Epidermal melanocyte (primary cell): ENCODE measurements around the gene ADSS2.
A peak's percentile ranks its signal among the peaks of the same experiment; 100 is the strongest.

Experiments used
- DNase-seq: peaks from one replicate; pipeline ENCODE4 v3.0.0; 2011; ENCODE audit warnings: low spot score; ENCODE audit not compliant: insufficient read length

ADSS2 gene

DNA sequence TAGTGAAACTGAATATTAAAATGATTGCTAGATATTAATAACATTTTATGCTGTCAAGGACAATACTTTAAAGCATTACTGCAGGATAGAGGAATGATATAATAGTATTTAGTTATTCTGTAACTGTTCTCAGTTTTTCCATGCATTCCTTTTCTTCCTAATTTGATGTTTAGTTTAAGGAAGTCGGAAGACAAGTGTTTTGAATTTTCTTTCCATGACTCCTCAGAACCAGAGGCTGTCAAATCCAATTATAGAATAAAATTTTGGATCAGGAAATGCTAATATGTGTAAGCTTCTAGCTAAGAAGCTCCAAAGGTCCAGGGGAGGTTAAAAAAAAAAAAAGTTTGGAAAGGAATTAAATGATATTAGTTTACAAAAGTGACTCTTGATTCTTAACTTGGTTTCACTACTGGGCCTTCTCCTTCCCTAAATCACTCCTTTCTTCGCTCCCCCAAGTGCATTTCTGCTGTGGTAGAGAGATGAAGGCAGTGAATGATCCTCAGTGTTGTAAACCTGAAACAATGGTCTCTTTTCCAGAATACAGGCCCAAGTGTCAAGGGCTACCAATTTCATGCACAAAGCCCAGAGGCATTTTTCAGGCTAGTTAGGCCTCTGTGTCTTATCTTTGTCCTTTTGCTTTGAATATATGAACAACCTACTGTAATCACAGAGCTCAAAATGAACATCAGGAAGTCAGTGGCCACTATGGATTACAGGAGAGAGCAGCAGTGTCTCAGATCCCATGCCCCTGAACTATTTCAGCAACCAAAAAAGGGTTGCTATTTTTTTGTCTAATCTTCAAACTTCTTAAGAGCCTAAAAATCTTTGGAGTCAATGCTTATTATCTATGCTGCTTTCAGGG is 6.2 kb downstream of the ADSS2 start:
- DNase-seq, result peak; percentile 50

DNA sequence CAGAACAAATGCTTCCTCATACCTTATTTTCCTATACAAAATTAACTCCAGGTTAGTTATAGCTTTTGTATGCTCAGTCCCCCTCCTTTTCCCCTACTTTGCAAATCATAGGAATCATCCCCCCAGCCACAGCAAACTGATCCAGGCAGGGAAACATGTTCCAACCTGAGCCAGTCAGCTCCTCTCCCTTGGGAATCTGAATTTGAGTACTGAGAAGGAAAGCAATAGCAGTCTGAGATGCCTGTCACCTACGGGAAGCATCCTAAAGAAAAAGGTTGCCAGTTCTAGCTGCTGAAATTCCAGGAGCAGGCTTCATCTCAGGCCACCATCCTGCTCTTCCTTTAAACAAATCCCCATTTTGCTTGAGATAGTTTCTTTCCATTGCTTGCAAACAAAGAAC is 6.9 kb downstream of the ADSS2 start:
- no peak for DNase-seq

DNA sequence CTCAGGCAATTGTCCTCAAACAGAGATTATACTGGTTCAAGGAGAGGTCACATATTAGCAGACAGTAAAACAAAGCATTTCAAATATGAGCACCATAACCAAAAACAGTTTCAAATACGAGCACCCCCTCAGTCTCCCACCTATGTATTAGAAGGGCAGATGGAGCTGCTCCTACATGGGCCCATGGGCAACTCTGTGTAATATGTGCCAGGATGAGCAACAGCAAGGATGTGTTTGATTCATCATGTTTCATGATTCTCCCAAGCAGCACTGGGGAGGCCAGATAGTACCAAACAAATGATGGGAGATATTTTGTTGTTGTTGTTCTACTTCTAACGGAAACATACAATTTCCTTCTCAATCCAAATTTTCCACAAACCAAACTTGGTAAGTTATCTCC is 8.9 kb downstream of the ADSS2 start:
- no peak for DNase-seq

DNA sequence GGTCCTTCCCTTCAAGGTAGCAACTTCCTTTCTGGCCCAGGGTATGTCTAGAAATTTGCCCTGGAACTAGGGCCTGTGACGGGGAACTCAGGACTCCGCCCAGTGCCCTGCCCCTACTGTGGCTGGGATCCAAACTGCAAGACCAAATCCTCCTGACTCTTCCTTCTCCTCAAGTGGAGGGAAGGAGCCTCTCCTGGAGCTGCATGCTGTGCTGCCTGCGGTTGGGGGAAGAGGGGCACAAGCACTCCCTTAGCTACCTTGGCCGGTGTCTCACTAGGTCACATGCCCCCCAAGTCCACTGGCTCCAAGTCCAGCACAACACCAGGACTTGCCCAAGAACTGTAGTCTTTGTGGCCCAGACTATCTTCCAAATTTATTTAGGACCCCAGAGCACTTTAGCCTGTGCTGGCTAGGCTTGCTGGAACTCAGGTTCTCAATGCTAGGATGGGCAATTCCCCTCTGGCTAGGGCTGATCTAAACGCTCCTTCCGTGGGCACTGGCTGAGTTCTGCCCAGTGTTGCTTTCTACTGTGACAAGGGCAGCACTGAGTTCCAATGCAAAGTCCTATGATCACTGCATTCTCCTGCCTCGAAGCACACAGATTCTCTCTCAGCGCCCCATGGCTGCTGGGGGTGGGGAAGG is 12.2 kb downstream of the ADSS2 start:
- no peak for DNase-seq

DNA sequence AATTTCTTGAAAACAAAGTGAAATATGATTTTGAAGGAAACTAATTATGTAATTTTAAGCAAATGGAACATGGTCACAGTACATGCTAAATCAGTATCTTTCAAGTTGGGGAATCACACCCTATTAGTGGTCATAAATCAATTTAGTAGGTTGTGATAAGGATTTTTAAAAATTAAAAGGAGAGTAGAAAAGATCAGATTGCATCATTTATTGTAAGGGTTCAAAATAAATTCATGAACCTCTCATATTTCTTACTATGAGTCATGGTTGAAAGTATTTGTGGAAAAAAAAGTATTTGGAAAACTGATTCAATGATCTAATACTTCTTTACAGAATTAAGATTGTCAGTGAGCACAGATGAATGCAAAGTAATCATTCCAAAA is 14.6 kb downstream of the ADSS2 start:
- no peak for DNase-seq

DNA sequence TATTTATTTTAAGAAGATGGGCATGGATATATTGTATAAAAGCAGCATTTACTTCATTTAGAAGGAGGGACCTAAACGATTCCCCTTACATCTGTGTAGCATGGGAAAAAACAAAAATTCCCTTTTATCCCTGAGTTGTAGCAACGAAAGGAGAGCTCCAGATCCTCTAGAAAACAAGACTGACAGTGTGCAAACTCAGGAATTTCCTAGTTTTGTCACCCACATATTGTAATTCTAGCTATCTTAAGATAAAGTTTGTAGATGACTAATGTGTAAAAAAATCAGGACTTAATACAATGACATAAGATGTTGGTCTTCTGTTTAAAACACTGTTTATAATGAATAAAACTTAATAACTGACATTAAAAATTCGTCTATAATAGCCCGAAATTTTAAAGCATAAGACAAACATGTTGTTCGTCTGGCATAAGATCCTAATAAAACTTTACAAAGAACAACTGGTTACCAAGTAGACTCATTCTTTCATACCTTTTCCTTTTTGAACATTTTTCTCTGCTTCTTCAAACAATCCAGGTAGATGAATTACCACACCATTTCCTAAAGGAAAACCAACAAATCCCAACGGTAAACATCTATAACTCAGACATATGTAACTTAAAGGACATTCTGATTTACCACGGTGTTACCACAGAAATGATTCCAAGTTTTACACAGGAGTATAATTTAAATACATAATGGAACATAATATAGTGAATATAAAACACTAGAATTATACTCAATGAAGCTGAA is 15.2 kb downstream of the ADSS2 start:
- no peak for DNase-seq

DNA sequence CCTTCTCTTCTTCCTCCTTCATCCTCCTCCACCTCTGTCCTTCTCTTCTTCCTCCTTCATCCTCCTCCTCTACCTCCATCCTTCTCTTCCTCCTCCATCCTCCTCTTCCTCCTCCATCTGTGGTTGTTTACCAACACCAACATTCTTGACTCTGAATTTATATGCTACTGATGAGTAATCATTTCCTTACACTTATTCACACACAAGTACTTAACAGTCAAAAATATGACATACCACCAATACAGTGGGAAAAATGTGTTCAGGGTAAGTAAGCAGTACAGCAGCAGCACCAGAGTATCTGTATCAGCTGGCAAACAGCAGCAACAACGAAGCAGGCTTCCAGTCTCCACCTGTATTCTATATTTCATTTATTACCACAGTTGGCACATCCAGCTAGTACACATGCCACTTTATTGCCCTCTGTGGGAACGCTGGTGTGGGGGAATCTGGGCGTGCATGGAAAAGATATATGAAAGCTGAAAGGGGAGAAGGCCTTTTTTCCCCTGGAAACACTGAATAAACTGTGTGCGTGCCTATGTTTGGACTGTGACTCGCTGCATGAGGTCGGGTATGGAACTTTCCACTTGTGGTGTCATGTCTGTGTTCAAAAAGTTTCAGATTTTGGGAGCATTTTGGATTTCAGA is 16.0 kb downstream of the ADSS2 start:
- no peak for DNase-seq

DNA sequence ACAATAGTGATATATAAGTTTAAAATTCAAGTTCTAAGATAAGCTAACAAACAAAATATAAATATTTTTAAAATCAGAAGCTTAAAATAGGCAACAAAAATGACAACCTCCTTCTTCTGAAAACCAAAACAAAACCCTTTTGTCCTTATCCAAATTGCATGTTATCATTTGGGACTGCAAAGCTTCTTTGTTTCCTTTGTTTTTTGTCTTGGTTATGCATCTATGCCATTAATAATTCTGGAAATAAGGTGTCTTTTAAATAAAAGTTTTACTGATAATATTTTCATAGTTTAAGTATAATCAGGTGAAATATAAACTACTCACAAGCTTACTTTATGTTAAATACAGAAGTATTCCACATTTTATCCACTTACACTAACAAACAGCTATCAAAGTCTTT is 20.5 kb downstream of the ADSS2 start:
- no peak for DNase-seq

DNA sequence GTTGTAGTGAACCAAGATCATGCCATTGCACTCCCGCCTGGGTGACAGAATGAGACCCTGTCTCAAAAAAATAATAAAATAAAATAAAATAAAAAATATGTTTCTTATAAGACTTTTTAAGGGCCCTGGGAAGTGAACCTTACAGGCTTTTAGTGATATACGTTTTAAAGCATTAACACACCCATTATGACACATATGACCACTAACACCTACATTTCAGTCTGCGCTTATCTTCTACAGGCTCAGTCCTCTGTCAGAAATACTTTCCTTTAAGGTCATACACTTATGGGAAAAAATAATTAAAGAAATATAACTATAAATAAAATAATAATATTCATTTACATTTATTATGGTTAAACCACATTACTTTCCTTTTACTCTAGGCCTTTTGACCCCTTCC is 21.9 kb downstream of the ADSS2 start:
- DNase-seq, result no peak

DNA sequence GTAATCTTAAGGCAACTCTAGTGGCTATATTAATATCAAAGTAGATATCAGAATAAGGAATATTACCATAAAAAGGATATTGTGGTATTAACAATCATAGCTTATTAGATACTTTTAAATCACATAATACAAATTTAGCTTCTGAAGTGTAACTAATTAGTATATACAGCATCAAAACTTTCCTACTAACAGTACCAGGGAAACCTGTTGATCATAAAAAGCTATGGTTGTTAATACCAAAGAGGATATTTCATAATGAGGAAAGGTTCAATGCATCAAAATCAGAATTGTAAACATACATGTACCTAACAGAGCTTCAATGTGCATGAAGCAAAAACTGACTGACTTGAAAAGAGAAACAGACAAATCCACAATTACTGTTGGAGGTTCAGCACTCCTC is 24.1 kb downstream of the ADSS2 start:
- DNase-seq, result no peak

DNA sequence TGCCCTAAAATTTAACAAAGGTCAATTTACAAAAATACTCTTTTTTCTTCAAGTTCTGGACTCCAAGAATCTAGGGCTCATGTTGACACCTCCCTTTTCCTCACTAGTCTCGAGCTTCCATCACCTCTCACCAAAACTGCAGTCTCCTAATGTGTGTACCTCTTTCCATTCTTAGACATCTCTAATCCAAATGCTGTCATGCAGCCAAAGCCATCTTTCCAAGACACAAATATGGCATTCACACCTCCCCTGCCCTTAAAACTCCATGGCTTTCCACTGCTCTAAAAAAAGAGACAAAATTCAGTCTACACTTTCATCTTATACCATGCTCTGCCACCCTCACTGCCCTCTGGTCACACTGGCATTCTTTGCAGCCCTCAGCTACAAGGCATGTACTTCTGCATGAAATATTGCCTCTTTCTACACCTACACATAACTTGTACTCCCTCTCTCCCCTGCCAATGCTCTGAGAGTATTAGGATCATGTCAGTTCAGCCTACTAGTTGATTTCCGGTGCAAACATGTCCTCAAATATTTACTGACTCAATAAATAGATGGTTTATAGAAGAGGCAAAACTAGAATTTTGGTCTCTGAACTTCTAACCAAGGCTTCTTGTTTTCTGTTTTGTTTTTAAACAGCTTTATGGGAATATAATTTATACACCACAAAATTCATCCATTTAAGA is 26.9 kb downstream of the ADSS2 start:
- DNase-seq, result no peak

DNA sequence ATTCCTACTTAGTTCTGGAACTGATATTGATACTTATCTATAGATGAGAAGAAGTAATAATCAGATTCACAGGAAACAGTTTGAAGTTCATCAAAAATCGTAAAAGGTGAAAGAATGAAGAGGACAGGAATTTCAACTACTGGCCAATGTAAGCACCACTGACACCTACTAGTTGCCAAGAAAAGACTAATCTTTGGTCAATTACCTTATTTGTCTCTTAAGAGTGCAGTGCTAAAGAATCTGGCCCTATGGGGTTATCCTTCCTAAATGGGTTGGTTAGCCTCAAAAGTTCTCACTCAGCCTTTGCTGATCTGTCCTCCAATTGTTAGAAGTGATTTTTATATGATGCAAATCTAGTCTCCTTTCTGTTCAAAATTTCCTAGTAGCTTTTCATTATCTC is 29.5 kb downstream of the ADSS2 start:
- no peak for DNase-seq

DNA sequence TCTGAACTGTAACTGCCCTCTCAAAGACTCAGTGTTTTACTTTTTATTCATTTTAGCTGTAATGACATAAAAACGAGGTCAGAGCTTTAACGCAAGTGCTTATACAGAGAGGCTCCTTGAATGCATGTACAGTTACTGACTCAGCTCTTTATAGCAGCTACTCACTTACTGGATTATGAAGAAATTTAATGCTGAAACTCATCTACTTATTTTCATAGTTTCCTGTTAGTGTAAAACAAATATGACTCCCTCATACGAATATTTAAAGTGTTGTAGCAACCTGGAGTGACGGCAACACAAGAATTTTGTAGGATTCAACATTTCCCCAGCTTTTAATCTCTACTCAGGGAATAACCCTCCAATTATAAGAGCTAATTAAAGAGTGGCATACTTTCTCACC is 32.7 kb downstream of the ADSS2 start:
- DNase-seq, result no peak

DNA sequence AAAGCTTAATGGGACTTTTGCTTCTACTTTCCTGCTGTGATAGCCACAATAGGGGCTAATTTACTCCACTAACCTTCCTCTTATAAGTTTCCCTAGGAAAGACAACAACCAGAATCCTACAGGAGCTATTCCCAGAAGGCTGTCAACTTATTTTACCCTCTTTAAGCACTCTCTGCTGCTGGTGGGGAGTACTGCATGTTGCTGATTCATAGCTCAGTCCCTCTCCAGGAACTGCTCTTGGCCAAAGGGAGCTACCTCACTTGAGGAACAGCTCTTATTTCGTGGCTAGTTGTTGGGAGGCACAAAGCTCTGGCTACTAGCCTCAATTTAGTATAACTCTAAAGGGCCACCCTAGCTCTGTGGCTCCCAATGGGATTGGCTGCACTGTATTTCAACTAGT is 37.2 kb downstream of the ADSS2 start:
- DNase-seq, result no peak

DNA sequence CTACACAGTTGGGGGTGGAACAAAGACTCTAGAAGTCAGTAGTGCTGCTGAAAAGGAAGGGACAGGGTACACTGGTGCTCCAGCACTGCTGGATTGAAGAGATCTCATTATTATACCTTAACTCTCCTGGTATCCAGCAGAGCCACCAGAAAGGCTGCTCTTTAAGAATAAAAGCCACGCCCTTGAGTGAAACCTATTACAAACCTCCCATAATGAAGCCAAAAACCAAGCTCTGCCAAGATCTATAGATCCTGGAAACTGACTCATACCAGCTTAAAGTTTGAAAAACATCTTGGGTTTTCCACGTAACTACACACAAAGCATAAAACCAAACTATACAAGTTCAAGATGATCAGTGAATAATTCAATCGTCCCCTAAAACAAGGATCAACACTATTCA is 38.0 kb downstream of the ADSS2 start:
- no peak for DNase-seq

DNA sequence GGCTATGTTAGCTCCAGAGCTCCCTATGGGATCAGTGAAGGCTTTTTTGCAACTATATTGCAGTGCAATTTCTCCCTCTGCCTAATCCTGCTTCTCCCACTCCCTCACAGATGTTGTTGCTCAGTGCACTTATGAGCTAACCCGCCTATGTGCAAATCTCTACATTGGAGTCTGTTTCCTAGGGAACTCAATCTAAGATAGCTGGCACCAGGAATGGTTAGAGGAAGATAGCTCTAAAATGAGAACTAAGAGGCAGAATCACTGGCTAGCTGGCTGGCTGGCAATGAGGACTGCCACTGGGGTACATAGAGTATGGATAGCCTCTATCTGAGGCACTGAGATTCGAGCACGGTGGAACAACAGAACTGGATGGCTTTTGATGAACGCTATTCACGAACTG is 39.5 kb downstream of the ADSS2 start:
- DNase-seq, result no peak

DNA sequence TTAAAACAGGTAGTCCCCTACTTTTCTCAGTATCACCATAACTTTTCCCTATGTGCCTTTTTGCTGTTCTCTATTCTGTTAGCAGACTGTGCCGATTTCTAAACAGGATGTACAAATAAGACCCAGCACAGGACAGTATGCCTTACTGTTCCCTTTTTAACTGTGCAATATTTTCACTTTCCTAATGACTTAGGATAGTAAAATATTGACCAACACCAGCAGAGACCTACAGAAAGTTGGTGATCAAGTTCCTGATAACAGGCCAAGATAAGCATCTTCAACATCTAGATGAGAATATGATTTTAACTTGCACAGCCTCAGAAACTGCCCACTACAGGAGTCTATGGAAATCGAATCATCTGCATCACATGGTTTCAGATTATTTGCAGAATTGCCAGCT is 42.0 kb downstream of the ADSS2 start:
- DNase-seq, result no peak

DNA sequence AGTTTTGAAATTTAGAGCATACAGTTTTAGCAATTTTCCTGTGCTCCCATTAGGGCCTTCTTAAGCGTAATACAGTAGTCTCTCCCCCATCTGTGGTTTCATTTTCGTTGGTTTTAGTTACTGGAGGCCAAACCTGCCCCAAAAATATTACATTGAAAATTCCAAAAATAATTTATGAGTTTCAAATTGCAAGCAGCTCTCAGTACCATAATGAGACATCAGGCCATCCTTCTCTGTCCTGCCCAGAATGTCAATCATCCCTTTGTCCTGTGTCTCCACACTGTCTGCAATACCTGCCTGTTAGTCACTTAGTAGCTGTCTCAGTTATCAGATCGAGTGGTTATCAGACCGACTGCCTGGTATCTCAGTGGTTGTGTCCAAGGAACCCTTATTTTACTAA is 45.4 kb downstream of the ADSS2 start:
- no peak for DNase-seq

DNA sequence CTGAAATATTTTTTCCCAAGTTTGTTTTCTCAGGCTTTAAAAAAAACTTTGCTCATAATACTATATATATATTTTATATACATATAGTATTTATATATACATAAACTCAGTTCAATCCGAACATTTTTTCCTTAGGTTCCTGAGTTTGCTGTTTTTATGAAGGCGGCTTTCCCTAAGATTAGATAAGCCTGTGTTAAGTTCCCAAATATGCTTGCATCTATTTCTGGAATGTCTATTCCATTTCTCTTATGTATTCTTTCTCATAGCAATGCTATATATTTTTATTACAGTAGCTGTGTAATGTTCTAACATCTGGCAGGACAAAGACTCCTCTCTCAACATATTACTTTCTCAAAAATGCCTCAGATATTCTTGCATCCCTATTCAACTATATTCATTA is 45.9 kb downstream of the ADSS2 start:
- no peak for DNase-seq

DNA sequence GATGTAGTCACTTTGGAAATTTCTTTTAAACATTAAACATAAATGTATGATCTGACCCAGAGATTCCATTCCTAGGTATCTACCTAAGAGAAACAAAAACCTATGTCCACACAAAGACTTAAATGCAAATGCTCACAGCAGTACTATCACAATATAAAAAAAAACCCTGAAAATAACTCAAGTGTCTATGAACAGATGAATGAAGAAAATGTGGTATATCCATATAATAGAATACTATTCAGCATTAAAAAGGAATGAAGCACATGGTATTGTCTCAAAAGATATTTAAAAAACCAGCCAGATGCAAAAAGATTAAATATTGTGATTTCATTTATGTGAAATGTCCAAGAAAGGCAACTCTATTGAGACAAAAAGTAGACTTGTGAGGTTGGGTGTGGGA is 48.3 kb downstream of the ADSS2 start:
- no peak for DNase-seq

DNA sequence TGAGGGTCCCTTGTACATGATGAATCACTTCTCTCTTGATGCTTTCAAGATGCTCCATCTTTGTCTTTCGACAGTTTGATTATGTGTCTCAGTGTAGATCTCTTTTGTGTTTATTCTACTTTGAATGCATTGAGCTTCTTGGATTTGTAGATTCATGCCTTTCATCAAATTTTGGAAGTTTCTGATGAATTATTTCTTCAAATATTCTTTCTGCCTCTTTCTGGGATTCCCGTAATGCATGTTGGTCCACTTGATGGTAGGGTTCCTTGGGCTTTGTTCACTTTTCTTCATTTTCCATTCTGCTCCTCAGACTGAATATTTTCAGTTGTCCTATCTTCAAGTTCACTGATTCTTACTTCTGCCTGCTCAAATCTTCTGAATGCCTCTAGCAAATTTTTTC is 50.7 kb downstream of the ADSS2 start:
- DNase-seq, result no peak
